Measurements from ENCODE around the gene THBS4. TPM values are rescaled to one million over a fixed set of nuclear protein-coding genes. Genes with fewer than 3 reads are reported as not detected.

Gene THBS4
- total RNA-seq, 1 experiment from 2014 or later = 2.0 TPM

Small RNA genes within 50 kb of the gene (small RNA-seq; reads per million reads assigned to genes)
- gene TRMT112P2 = not detected

Other genes with a start within 250 kb of the THBS4 start
- gene MTX3, start 44.1 kb upstream of the THBS4 start, total RNA-seq (2014; rRNA removed; shearing (Covaris generic); ENCODE audit: low replicate concordance) = 9.5 and 19.3 TPM in 2 replicates
- gene SERINC5, start 220.7 kb downstream of the THBS4 start, total RNA-seq (2014; rRNA removed; shearing (Covaris generic); ENCODE audit: low replicate concordance) = 2.6 and 4.4 TPM in 2 replicates